Measurements from ENCODE around the gene COX17. TPM values are rescaled to one million over a fixed set of nuclear protein-coding genes. Genes with fewer than 3 reads are reported as not detected.
A peak's percentile ranks its signal among the peaks of the same experiment; 100 is the strongest.

Gene COX17
- total RNA-seq, 4 donors from 2014 or later, result 22.1 to 45.7 (median 31.6) TPM

DNA sequence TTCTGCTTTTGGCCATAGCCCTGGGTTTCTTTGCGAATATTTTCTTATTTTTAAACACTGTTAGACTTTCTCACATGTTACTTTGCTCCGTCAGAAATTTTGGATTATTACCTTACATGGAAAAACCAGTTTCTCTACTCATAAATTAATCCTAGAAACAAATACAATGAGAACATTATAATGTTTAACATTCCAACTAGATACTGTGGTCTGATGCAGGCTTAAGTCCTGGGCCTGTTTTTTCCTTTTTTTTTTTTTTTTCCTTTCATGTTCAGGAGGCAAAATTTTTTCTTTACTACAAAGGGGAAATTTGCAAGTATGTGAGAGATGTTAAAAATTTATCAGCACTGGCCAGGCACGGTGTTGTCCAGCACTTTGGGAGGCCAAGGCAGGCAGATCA, 45.7 kb downstream of the COX17 start:
- no peak for DNase-seq (ENCODE audit: low spot score)
- TF ChIP-seq, protein P1, sequence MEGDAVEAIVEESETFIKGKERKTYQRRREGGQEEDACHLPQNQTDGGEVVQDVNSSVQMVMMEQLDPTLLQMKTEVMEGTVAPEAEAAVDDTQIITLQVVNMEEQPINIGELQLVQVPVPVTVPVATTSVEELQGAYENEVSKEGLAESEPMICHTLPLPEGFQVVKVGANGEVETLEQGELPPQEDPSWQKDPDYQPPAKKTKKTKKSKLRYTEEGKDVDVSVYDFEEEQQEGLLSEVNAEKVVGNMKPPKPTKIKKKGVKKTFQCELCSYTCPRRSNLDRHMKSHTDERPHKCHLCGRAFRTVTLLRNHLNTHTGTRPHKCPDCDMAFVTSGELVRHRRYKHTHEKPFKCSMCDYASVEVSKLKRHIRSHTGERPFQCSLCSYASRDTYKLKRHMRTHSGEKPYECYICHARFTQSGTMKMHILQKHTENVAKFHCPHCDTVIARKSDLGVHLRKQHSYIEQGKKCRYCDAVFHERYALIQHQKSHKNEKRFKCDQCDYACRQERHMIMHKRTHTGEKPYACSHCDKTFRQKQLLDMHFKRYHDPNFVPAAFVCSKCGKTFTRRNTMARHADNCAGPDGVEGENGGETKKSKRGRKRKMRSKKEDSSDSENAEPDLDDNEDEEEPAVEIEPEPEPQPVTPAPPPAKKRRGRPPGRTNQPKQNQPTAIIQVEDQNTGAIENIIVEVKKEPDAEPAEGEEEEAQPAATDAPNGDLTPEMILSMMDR (IDR thresholded peaks at IDR 0.05), result no peak
- no peak for ATAC-seq (ENCODE audit: low FRiP score)

DNA sequence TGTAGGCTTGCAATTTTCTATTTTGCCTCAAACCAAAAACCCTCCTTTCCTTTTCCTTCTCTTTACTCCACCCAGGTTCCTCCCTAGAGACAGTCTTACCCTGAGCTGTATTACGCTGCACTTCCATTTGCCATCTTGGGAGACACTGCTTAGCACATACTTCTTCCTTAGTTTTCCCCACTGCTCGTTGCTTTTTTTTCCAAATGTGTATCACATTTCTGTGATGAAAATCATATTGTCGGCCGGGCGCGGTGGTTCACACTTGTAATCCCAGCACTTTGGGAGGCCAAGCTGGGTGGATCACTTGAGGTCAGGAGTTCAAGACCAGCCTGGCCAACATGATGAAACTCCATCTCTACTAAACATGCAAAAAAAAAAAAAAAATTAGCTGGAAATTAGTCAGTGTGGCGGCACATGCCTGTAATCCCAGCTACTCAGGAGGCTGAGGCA, 46.3 kb downstream of the COX17 start:
- DNase-seq (ENCODE audit: low spot score) (no peak), ATAC-seq (ENCODE audit: low FRiP score) (no peak)
- TF ChIP-seq, protein P1 (IDR thresholded peaks at IDR 0.05), result no peak

DNA sequence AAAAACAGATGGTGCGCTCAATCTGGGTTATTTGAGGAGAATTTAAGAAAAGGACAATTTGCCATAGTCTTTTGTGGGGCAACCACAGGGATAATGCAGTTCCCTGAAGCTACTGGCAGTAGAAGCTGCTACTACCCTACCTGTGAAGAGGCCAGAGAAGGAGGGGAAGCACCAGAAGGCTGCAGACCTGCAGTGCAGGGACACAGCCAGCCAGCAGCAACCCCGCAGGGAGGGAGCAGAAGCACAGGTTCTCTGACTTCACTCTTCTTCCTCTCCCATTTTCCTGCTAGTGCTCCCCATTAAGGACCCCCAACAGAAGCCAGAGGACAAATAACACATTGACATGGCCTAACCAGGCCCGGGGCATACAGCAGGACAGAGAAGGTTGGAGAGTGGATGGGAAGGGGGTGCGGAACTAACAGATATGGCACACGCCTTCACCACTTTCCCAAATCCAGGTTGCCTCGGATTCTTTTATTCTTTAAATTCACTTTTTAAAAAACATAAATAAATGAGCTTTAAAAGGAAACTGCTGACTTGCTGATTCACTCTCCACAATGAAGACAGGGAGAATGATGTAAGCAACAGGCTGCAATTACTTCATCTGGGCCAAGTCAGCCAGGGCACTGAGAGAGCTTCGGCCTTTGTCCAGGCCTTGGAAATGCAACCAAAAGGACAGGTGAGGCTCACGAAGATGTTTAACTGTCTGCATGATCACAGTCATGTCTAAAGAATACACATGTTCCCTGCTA, 46.9 kb downstream of the COX17 start:
- no peak for DNase-seq (ENCODE audit: low spot score)
- TF ChIP-seq, protein P1 (IDR thresholded peaks at IDR 0.05), result no peak
- ATAC-seq (ENCODE audit: low FRiP score), result peak; percentile 29

DNA sequence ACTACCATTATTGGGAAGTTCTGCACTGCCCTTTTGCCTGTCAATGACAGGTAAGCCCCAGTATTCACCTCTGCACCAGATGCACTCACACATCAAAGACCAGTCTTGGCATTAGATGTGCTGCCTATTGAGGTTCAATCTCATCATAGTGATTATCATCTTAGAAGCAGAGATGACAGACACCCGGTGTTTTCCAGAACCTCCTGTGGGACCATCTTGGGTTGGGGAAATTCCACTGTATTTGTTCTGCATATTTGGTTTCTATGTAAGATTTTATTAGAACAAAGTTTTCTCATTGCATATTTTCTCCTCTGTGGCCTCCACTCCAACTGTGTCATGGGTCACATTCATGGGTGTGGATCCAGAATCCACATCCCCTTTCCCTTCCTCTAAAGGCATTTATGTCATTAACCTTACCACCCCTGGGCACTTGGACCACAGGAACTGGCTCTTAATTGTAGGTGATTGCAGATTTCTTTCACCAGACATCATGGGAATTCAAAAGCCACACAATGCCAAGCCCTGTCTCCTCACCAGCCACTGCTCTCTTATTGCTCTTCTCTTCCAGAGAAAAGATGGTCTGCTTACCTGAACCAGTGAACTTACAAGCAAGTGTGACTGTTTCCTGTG, 48.3 kb downstream of the COX17 start:
- DNase-seq (ENCODE audit: low spot score), result no peak

DNA sequence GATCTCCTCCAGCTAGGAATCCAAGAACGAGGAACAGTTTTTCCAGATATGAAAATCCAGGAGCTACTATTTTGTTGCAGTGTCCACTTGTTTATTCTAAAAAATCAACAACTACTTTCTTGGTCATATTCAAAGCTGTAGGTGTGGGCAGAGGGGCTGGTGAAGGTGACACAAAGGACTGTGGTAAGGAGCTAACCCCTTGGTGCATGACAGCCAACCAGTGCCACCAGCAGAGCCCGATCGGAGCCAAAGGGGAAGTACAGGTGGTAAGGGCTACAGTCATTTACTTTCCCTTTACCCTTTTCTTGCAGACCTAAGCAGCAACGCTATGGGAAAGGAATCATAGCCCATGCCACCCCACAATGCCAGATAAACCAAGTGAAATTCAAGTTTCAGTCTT, 48.8 kb downstream of the COX17 start:
- ATAC-seq (ENCODE audit: low FRiP score), result no peak
- TF ChIP-seq, protein P1 (IDR thresholded peaks at IDR 0.05), result no peak
- no peak for DNase-seq (ENCODE audit: low spot score)

More for the DNA sequence above, 48.3 kb downstream of the COX17 start:
- no peak for ATAC-seq (ENCODE audit: low FRiP score)
- TF ChIP-seq, protein P1 (IDR thresholded peaks at IDR 0.05), result no peak

DNA sequence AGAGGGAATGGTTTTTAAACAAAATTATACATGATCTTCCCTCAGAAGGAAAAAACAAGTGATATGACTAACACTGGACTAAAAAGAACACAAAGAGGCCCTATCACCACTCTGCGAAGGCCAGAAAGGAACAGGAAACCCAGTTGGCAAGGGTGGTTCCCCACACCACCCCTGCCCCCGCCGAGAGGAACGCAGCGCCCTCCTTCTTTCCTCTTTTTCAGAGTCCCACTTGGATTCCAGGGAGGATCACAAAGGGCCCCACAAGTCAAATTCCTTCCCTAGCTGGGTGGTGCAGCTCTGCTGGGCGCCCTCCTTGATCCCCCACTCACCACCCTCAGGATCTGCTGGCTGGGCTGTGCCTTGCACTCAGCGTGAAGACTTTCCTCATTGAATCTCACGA, 49.7 kb downstream of the COX17 start:
- no peak for ATAC-seq (ENCODE audit: low FRiP score)
- TF ChIP-seq, protein P1 (IDR thresholded peaks at IDR 0.05), result no peak
- no peak for DNase-seq (ENCODE audit: low spot score)

DNA sequence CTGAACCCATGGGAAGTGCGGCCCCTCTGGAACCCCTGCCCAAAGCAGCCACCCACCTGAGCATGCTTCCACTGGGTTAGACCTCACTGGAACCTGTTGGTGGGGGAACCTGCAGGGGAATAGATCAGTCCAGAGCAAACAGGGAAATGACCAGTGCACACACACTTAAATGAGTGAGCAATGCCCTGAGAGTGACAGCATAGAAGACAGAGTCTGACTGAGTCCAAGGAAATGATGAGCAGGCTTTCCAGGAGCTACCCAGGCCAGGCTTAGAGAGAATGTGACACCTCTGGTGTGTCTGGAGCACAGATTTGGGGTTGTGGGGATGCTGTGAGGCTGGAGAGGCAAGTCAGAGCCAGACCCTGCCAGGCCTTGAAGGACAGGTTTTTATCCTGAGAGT, 51.0 kb downstream of the COX17 start:
- no peak for DNase-seq (ENCODE audit: low spot score)
- TF ChIP-seq, protein P1 (IDR thresholded peaks at IDR 0.05), result no peak
- ATAC-seq (ENCODE audit: low FRiP score), result no peak
